Kidney (tissue), 14 donors: ENCODE results near the gene MREG. TPM values are rescaled to one million over a fixed set of nuclear protein-coding genes. Genes with fewer than 3 reads are reported as not detected.

Experiments
- DNase-seq, 5 donors: peaks; one replicate each; pipeline ENCODE4 v3.0.0-alpha.2; 2013 to 2020
- FAIRE-seq: peaks from 2 replicates; lab custom pipeline; 2012; peaks lifted over from hg19 to GRCh38; lab: Jason Lieb, UNC
- H3K27ac ChIP-seq, 2 donors: one replicate each; pipeline ENCODE4 v1.7.0; 2013; ENCODE audit warnings: low read depth in 2 of 2, low read length in 2 of 2, inconsistent platforms in 1 of 2
- H3K27me3 ChIP-seq: one replicate; pipeline ENCODE4 v1.7.1; 2013; ENCODE audit warnings: low read length, inconsistent platforms; ENCODE audit not compliant: control insufficient read depth, insufficient read depth
- H3K36me3 ChIP-seq, 3 donors: one replicate each; pipeline versions ENCODE4 v1.7.0 to v1.7.1; 2013; ENCODE audit warnings: low read length in 3 of 3, control low read depth in 1 of 3, inconsistent platforms in 1 of 3; ENCODE audit not compliant: insufficient read depth in 3 of 3, control insufficient read depth in 2 of 3
- H3K4me1 ChIP-seq, 3 donors: one replicate each; pipeline versions ENCODE4 v1.7.0 to v1.7.1; 2013; ENCODE audit warnings: low read length in 3 of 3, inconsistent platforms in 1 of 3, low read depth in 1 of 3; ENCODE audit not compliant: control insufficient read depth in 2 of 3, insufficient read depth in 2 of 3
- H3K4me3 ChIP-seq, 3 donors: one replicate each; pipeline versions ENCODE4 v1.7.0 to v1.8.1; 2013; ENCODE audit warnings: low read length in 3 of 3, control low read depth in 1 of 3, inconsistent platforms in 1 of 3
- H3K9ac ChIP-seq, 3 donors: one replicate each; pipeline versions ENCODE4 v1.7.0 to v1.7.1; 2013; ENCODE audit warnings: low read length in 3 of 3, control low read depth in 1 of 3, inconsistent platforms in 1 of 3
- H3K9me3 ChIP-seq, 3 donors: one replicate each; pipeline versions ENCODE4 v1.7.0 to v1.7.1; 2013; ENCODE audit warnings: low read length in 3 of 3, control low read depth in 1 of 3, inconsistent platforms in 1 of 3; ENCODE audit not compliant: control insufficient read depth in 2 of 3, insufficient read depth in 1 of 3
- intact Hi-C: fragments of 100-400 bp; cut with DNase I; formaldehyde crosslinking; loops from one replicate; pipeline ENCODE4 v1.11.1; 2022
- polyA plus RNA-seq: library from polyadenylated mRNA; stranded (reverse); fragments of 350-450 nt; fragmentation: Illumina TruSeq; extraction: RNeasy Lipid Tissue Mini Kit (QIAGEN cat#74804); gene quantifications from one replicate; pipeline ENCODE4 v1.2.3, GENCODE V29; 2014; ENCODE audit warnings: low read depth, low replicate concordance; ENCODE audit not compliant: insufficient read depth
- total RNA-seq: library from RNA; stranded (reverse); fragmentation: NEBNext Ultra II Directional; extraction: Animal tissue kit (Norgen Biotek cat#: 25700); gene quantifications from one replicate; pipeline ENCODE4 v1.2.1, GENCODE V29; 2021
- TF ChIP-seq, protein P1 (sequence below): IDR thresholded peaks from 3 replicates; pipeline ENCODE4 v1.5.1; 2012; ENCODE audit warnings: mild to moderate bottlenecking, moderate library complexity, borderline replicate concordance; ENCODE audit not compliant: insufficient read depth; ENCODE audit errors: extremely low read depth
- donor health status: control.
- donor health status: control.
- donor health status: control.
- donor health status: control.
- donor health status: control.
- donor health status: DM: yes; HTN: yes; CAD: no.
- donor health status: Normal renal cell carcinoma (clear cell type).

MREG gene
- total and polyA plus RNA-seq, 2 donors from 2014 or later, result 3.6 to 16.7 TPM

DNA sequence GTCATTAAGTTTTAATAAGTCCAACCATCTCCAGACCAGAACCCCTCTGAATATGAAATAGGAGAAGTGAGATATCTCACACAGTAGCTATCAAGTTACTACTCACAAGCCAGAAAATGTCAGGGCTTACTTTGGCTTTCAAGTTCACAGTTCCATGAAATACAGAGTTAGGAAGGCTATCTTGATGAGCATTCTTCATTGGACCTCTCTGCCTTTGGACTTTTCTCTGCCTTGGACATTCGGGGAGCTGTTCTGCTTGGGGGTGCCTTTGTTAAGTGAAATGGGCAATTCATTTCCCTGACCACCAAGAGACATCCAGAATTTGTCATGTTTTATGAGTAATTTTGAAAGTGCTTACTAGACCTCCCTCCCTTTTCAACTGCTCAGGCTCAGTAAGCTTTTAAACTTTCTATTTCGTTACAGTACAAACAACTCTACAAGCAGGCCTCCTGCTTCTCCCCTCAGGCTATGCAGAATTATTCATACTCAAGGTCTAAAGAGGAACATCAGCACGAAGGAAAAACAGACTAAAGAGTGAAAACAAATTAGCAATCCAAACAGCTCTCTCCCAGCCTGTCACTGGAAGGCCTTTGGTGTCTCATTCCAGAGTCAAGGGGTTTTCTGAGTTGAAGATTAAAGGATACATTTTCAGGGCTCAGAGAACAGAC lies 95.3 kb downstream of the MREG start:
- no peaks in the 10 kb centered on the region for H3K27me3 ChIP-seq
- peak in 3 of 5 donors; percentile 17 to 59 (median 43) for DNase-seq
- peaks cover 0 to 8% (median 4%) of the 10 kb centered on the region in 3 donors for H3K4me1 ChIP-seq
- no peak overlapping the region for H3K4me3 ChIP-seq
- H3K27ac ChIP-seq, result no peak overlapping the region
- intact Hi-C loops, result loop anchor here (10.0 kb wide), 1 partner anchor 463 kb away; no protein-coding TSS in a partner anchor
- H3K9ac ChIP-seq, result no peak overlapping the region
- TF ChIP-seq, protein P1, sequence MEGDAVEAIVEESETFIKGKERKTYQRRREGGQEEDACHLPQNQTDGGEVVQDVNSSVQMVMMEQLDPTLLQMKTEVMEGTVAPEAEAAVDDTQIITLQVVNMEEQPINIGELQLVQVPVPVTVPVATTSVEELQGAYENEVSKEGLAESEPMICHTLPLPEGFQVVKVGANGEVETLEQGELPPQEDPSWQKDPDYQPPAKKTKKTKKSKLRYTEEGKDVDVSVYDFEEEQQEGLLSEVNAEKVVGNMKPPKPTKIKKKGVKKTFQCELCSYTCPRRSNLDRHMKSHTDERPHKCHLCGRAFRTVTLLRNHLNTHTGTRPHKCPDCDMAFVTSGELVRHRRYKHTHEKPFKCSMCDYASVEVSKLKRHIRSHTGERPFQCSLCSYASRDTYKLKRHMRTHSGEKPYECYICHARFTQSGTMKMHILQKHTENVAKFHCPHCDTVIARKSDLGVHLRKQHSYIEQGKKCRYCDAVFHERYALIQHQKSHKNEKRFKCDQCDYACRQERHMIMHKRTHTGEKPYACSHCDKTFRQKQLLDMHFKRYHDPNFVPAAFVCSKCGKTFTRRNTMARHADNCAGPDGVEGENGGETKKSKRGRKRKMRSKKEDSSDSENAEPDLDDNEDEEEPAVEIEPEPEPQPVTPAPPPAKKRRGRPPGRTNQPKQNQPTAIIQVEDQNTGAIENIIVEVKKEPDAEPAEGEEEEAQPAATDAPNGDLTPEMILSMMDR, result no peak
- FAIRE-seq, result no peak
- no peaks in the 10 kb centered on the region for H3K36me3 ChIP-seq
- H3K9me3 ChIP-seq, result no peaks in the 10 kb centered on the region

DNA sequence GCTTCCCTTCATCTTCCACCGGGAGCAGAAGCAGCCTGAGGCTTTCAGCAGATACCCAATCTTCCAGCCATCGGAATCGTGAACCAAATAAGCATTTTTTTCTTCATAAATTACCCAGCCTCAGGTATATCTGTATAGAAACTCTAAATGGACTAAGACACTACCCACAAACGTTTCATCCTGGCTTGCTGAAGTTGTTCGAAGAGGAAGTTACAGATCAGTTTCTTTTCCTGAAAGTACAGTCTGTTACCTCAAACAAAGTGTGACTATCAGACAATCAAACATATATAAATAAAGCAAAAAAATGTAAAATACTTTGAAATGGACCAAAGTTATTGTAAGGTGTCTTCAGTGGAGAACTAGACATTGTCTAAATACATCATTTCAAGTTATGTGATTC lies 97.9 kb downstream of the MREG start:
- no peak overlapping the region for H3K27ac ChIP-seq
- no peaks in the 10 kb centered on the region for H3K36me3 ChIP-seq
- no peak for DNase-seq
- H3K4me1 ChIP-seq, result peaks cover 0 to 8% (median 4%) of the 10 kb centered on the region in 3 donors
- intact Hi-C loops, result loop anchor here (10.0 kb wide), 1 partner anchor 461 kb away; no protein-coding TSS in a partner anchor
- TF ChIP-seq, protein P1, result no peak
- H3K27me3 ChIP-seq, result no peaks in the 10 kb centered on the region
- no peak for FAIRE-seq
- H3K9me3 ChIP-seq, result no peaks in the 10 kb centered on the region
- H3K9ac ChIP-seq, result no peak overlapping the region
- no peak overlapping the region for H3K4me3 ChIP-seq

DNA sequence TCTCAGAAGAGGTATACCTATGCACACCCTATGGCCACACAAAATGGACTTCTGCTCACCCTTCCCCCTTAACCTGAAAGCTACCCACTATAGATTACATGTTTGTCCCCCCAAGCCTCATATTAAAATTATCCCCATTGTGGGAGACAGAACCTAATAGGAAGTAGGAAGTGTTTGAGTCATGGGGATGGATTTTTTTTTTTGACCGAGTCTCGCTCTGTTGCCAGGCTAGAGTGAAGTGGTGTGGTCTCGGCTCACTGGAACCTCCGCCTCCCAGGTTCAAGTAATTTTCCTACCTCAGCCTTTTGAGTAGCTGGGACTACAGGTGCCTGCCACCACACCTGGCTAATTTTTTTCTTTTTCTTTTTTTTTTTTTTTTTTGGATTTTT lies 98.6 kb downstream of the MREG start:
- Histone ChIP-seq H3K4me1 (peaks cover 0 to 8% (median 4%) of the 10 kb centered on the region in 3 donors), H3K4me3 (no peak overlapping the region), H3K27me3 (no peaks in the 10 kb centered on the region), H3K9me3 (no peaks in the 10 kb centered on the region), H3K36me3 (no peaks in the 10 kb centered on the region), H3K9ac (no peak overlapping the region), H3K27ac (no peak overlapping the region)
- intact Hi-C loops, result loop anchor here (10.0 kb wide), 1 partner anchor 460 kb away; no protein-coding TSS in a partner anchor
- TF ChIP-seq, protein P1, result no peak
- no peak for DNase-seq
- no peak for FAIRE-seq
